ENCODE results near the gene SIN3A. TPM values are rescaled to one million over a fixed set of nuclear protein-coding genes. Genes with fewer than 3 reads are reported as not detected.

The SIN3A gene
- total RNA-seq, 1 donor from 2014 or later: 51.6 TPM

DNA sequence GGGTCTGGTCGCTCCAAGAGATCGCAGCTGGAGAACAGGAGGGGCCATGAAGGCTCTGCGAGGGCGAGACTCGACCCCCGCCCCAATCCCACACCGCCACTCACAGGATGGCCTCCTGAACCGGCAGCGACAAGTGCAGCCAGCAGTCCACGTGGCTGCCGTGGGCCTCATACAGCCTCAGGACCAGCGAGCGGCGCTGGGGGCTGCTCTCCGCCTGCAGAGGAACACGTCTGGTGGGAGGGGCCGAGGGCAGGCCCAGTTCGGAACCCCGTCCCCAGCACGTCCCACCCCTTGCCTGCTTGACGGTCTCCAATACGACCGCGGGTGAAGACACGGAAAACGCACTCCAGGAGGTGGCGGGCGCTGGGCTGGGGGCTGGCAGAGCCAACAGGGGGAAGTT is 95.5 kb downstream of the SIN3A start:
- Histone ChIP-seq H3K27me3 (ENCODE audit: low read depth) (no peaks in the 10 kb centered on the region), H3K9me3 (no peaks in the 10 kb centered on the region), H3K4me1 (no peaks in the 10 kb centered on the region), H3K27ac (no peak overlapping the region), H3K4me3 (no peak overlapping the region), H3K36me3 (peaks cover 67% of the 10 kb centered on the region)
- DNase-seq: no peak
- intact Hi-C loops (cut with DNase I): no loop called here
- no peak for ATAC-seq
- TF ChIP-seq, protein P1, sequence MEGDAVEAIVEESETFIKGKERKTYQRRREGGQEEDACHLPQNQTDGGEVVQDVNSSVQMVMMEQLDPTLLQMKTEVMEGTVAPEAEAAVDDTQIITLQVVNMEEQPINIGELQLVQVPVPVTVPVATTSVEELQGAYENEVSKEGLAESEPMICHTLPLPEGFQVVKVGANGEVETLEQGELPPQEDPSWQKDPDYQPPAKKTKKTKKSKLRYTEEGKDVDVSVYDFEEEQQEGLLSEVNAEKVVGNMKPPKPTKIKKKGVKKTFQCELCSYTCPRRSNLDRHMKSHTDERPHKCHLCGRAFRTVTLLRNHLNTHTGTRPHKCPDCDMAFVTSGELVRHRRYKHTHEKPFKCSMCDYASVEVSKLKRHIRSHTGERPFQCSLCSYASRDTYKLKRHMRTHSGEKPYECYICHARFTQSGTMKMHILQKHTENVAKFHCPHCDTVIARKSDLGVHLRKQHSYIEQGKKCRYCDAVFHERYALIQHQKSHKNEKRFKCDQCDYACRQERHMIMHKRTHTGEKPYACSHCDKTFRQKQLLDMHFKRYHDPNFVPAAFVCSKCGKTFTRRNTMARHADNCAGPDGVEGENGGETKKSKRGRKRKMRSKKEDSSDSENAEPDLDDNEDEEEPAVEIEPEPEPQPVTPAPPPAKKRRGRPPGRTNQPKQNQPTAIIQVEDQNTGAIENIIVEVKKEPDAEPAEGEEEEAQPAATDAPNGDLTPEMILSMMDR (IDR thresholded peaks at IDR 0.05): no peak

DNA sequence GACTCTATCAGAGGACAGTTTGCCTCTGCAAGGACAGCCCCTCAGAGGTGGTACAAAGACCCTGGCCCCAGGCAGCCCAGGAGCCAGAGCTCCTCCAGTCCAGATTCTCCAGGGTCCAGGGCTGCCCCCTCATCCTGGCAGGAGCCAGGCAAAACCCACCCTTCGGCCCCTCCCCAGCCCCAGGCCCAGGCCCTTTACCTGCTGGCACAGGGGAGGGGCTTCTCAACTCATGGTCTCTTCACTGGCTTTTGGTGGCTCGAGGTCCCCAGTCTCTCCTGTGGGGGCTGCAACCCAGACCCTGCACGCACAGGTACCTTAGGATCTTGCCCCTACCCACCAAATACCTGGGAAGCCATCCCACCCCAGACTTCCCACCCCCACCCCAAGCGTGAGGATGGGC is 96.1 kb downstream of the SIN3A start:
- Histone ChIP-seq H3K4me3 (no peak overlapping the region), H3K27ac (no peak overlapping the region), H3K36me3 (peaks cover 61% of the 10 kb centered on the region), H3K27me3 (ENCODE audit: low read depth) (no peaks in the 10 kb centered on the region), H3K9me3 (no peaks in the 10 kb centered on the region), H3K4me1 (no peaks in the 10 kb centered on the region)
- no peak for ATAC-seq
- intact Hi-C loops (cut with DNase I): no loop called here
- DNase-seq: no peak
- TF ChIP-seq, protein P1 (IDR thresholded peaks at IDR 0.05): no peak

DNA sequence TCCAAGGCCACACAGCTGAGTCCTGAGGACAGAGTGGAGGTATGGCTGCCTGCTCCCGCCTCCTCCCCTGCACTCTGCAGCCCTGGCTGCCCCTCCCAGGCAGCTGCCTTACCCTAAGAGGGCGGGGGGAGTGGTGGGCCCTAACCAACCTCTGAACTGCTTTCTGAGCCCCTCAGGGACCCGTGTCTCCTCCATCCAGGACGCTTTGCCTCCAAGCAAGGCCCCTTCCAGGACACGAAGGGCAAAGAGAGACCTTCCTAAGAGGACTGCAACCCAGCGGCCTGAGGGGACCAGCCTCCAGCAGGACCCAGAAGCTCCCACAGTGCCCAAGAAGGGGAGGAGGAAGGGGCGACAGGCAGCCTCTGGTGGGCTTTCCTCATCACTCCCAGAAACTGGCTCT is 97.0 kb downstream of the SIN3A start:
- DNase-seq: no peak
- Histone ChIP-seq H3K27ac (no peak overlapping the region), H3K27me3 (ENCODE audit: low read depth) (no peaks in the 10 kb centered on the region), H3K9me3 (no peaks in the 10 kb centered on the region), H3K4me1 (peaks cover 9% of the 10 kb centered on the region), H3K36me3 (peaks cover 52% of the 10 kb centered on the region), H3K4me3 (no peak overlapping the region)
- ATAC-seq: no peak
- TF ChIP-seq, protein P1 (IDR thresholded peaks at IDR 0.05): no peak
- intact Hi-C loops (cut with DNase I): no loop called here

DNA sequence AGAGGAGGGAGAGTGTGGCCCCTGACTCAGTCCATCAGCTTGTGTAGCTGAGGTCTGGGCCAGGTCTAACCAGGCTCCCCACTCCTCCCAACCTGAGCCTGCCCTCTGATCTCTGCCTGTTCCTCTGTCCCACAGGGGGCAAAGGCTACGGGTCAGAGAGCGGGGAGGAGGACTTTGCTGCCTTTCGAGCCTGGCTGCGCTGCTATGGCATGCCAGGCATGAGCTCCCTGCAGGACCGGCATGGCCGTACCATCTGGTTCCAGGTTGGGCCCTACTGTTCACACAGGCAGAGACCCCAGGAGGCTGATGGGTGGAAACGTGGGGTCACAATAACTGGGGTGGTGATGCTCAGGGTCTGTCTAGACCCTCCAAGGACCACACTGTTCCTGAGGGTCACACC is 97.9 kb downstream of the SIN3A start:
- Histone ChIP-seq H3K4me1 (peaks cover 17% of the 10 kb centered on the region), H3K27me3 (ENCODE audit: low read depth) (no peaks in the 10 kb centered on the region), H3K4me3 (no peak overlapping the region), H3K36me3 (peaks cover 43% of the 10 kb centered on the region), H3K27ac (no peak overlapping the region), H3K9me3 (no peaks in the 10 kb centered on the region)
- ATAC-seq: no peak
- intact Hi-C loops (cut with DNase I): no loop called here
- no peak for DNase-seq
- TF ChIP-seq, protein P1 (IDR thresholded peaks at IDR 0.05): no peak

DNA sequence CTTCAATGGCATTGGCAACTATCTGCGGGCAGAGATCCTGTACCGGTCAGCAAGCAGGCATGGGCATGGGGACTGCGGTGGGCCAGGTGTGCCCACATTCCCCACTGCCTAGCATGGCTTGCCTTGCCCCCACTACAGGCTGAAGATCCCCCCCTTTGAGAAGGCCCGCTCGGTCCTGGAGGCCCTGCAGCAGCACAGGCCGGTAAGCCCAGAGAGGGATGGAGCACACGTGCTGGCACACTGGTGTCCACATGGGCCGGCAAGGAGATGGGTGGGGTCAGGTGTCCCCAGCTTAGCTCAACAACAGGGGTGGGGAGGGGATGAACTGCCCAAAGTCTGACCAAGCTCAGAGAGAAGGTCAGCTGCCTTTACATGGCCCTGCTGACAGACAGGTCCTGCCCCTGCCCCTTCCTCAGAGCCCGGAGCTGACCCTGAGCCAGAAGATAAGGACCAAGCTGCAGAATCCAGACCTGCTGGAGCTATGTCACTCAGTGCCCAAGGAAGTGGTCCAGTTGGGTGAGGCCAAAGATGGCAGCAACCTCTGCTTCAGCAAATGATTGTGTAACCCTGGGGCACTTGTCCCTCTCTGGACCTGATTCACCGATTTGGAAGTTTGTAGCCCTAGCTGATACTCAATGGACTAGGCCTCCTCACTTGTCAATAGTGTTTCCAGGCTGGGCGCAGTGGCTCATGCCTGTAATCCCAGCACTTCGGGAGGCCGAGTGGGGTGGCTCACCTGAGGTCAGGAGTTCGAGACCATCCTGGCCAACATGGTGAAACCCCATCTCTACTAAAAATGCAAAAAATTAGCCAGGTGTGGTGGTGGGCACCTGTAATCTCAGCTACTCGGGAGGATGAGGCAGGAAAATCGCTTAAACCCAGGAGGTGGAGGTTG is 99.1 kb downstream of the SIN3A start:
- no peak overlapping the region for H3K4me3 ChIP-seq
- H3K36me3 ChIP-seq: peaks cover 32% of the 10 kb centered on the region
- no peak overlapping the region for H3K27ac ChIP-seq
- intact Hi-C loops (cut with DNase I): no loop called here
- no peaks in the 10 kb centered on the region for H3K9me3 ChIP-seq
- no peak for ATAC-seq
- DNase-seq: peak; percentile 31
- TF ChIP-seq, protein P1 (IDR thresholded peaks at IDR 0.05): no peak
- peaks cover 21% of the 10 kb centered on the region for H3K4me1 ChIP-seq
- H3K27me3 ChIP-seq (ENCODE audit: low read depth): no peaks in the 10 kb centered on the region

All from lower lobe of right lung (tissue), 2 donors.